Epidermal melanocyte (primary cell): ENCODE measurements around the gene TK2.

Source experiments
- DNase-seq: peaks from one replicate; pipeline ENCODE4 v3.0.0; 2011; ENCODE audit warnings: low spot score; ENCODE audit not compliant: insufficient read length

The TK2 gene

DNA sequence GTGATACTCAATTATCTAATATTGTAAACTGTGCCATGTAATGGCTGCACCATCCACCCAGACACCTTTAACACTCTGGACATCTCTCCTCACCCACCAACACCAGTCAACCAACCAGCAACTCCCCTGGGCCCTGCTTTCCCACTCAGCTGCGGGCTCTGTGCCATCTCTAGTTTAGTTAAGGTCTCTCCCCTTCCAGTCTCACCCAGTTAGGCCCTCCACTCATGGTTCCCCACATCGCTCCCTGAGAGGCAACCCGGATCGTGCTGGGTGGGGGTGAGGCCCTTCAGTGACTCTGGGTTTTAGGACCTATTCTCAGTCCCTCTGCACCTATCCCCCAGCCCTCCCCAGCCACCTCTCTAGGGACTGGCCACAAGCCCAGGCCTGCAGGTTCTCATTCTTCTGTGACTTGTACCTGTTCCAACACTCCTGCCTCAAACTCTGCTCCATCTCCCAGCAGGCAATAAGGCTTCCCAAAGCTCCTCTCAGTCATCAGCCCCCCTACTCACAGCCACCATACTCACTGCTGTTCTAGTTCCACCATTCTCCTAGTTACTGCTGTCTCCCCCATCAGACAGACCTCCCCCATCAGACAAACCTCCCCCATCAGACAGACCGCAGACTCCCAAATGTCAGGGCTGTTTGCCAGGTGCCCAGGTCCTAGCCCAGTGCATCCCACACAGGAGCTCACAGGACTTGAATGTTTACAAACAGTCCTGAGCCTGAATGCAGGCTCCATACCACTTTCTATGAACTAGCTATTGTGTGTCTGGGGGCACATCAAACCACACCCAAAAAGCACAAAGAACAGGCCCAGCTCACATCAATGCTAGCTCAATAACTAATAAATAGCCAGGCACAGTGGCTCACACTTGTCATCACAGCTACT lies 2.6 kb downstream of the TK2 start:
- no peak for DNase-seq

DNA sequence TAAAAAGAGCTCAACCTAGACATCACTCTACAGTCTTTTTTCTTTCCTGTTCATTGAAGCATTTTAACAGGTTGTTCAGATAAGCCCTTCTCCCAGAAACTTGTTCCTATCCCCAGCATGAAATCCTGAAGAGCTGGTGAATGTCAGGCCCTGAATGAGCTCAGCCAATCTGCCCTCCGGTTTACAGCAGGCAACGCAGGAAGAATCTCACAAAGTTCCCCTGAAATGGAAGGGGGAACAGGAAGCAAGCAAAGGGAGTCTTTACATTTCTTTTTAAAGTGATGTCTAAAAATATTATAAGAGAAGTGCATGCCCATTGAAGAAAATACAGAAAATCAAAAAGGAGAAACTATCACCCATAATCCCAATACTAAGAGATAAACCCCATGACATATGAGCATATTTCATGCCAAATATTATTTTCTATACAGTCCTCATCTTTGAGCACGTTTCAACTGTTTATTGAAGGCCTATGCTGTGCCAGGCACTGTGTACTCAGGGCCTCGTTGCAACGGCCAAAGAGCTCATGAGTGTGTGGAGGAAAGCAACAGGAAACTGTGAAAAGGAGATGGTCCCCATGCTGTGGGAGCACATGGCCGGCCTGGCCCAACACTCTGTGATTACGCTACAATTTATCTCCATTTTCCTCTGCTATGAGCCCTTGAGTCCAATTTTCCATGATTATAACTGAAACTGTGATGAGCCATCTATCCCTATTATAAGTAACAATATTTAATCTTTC lies 5.7 kb downstream of the TK2 start:
- DNase-seq, result no peak

DNA sequence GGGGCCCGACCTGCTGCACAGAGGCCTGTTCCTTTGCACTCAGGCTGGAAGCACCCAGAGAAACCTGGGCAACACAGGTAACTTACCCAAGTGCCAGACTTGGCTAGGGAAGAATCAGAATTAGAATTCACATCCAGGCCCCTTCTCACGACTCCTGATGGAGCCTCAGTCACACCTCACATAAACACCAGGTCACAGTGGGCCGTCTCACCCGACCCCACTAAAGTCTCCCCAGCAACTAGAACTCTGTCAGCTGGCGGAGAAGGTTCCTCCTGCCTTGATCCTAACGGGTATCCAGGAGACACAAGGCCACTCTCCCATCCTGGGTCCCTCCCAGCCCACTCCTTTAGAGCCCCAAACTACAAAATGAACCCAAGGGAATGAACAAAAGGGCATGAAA lies 6.4 kb downstream of the TK2 start:
- DNase-seq, result no peak

DNA sequence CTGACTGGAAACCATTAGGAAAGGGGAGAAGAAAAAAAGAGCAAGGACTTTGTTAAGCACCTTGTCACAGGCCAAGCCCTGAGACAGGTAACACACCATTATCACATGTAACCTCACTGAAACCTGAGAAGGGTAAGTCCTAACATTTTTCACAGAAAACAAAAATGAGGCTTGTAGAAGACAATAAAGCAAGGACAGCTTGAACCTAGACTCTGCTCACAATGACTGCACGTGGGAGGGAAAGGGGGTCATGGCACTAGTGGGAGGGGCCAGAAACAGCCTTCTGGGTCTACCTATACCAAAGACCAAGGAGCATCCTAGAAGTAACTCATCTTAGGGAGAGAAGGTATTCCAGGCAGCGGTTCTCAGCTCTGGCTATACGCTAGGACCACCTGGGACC lies 7.5 kb downstream of the TK2 start:
- DNase-seq, result no peak

DNA sequence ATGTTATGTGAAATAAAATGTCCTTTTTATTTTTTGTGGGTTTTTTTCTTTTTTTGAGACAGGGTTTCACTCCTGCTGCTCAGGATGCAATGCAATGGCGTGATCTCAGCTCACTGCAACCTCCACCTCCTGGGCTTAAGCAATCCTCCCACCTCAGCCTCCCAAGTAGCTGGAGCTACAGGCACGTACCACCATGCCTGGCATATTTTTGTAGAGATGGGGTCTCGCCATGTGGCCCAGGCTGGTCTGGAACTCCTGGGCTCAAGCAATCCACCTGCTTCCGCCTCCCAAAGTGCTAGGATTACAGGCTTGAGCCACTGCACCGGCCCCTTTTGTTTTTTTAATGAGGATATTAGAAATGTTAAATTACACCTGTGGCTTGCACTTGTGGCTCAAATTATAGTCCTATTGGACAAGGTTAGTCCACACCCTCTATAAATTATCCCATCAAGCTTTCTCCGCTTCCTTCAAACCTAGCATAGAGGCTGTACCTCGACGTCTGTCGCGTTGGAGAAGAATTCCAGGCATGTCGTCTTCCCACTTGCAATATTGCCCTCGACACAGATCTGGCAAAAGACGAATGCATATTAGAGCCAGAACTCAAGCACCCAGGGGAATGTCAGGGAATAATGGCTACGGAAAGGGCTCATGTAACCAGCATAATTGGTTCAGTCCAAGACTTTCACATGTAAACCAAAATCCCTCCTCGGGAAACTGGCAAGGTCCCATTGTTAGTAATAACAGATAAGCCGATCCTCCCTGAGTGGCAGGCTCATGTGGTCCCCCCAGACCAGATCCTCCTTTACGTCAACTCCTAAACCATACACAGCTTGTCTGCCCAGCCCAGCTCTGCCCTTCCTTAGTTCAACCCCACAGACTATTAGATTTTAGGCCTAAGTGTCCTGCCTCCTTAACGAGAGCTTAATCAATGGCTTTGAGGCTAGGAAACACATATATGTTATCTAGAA lies 8.2 kb downstream of the TK2 start:
- no peak for DNase-seq

DNA sequence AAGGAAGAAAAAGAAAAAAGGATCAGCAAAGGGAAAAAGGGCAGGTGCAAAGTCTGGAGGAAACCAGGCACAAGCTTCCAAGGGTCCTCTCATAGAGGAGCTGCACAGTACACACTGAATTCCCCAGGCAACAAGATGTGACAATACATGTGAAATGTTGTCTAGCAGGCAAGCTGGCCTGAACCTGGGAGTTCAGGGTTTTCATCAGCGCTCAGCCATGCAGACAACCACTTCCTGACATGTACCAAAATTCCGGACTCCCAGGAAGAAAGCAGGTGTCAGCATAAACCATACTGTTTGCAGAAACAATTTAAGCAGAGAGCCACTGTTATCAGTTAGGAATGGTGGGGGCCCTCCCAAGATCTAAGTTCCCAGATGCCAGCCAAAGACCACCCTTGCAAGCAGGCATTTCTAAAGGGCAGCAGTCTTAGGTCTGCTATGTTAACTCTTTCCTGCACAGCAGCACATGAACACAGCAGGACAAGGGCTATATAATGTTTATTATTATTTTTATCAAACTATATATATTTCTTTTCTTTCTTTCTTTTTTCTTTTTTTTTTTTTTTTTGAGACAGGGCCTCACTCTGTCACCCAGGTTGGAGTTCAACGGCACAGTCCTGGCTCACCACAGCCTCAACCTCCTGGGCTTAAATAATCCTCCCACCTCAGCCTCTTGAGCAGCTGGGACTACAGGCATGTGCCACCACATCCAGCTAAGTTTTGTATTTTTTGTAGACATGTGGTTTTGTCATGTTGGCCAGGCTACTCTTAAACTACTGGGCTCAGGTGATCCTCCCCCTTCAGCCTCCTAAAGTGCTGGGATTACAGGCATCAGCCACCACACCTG lies 10.1 kb downstream of the TK2 start:
- DNase-seq, result no peak

DNA sequence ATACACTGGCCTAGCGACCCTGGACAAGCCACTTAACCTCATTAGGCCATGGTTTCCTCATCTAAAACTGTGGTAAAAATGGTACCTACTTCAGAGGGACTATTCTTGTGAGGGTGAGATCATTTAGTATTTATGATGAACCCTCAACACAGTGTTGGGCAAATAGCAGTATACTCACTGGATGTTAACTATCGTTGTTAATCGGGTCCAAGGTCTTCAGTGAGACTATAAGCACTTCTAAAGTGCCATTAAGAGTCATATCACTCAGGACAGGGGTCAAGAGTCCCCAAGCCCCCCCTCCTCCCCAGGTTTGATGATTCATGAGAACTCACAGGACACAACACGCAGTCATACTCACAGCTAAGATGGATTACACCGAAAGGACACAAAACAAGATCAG lies 11.0 kb downstream of the TK2 start:
- DNase-seq, result no peak

DNA sequence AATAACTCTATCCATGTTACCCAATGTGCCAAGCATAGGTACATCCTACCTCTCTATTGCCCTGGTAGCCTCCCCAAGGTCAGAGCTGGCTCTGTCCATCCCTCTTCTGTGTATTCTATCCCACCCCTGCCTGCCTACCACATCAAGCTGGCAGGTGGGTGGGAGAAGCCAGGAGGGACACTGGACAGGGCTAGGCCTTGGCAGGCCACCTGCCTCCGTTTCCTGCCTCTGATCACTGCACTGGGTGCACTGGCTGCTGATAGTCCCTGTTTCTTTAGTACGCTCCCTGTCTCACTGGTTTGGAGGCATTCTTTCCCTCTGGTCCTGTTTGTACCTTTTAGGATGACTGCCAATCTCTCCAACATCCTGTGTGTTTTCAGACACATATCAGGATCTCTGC lies 12.7 kb downstream of the TK2 start:
- no peak for DNase-seq

DNA sequence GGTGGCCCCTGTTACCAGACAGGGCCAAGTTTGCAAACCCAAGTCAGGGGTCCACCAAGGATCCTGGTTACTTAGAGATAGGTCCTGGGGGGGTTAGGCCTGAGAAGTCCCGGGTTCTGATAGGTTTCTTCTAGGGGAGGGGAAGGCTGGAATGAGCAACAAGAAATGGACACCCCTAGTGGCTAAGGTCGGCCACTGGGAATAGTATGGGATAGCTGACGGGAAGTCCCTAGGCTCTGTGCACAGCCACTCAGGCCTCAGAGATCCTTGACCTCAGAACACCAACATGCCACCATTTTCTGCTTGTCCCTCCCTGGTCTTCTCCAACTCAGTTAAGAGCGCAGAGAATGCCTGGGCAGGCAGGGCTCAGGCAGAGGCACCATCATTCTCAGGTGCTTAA lies 13.4 kb downstream of the TK2 start:
- DNase-seq, result no peak

DNA sequence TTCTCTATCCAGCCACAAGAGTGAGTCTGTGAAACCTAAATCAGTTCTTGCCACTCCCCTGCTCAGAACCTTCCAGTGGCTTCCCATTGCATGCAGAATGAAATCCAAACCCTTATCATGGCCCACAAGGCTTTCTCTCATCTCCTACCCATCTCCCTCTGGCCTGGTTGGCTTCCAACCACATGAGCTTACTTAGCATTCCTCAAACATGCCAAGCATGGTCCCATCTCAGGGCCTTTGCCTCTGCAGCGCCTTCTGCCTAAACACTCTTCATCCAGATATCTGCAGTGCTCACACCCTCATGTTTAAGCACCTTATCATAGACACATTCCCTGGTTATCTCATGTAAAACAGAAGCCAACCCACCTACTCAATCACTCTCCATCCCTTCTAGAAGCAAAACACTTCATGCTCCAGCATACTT lies 15.5 kb downstream of the TK2 start:
- no peak for DNase-seq

DNA sequence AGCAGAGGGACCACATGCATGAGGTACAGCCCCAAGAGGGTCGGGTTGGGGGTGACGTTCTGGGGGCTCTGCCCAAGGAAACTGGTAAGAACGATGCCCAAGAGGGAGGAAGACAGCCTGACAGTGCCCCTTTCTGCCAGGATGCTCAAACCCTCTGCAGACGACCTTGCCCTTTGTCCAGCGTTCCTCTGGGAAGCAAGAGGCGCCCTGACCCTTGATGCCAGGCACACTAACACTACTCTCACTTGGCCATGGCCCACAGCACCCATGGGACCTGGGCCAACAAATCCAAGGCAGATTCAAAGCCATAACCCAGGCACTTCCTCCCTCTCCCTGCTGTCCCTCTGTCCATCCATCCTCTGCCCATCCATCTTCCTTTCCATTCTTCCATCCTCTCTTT lies 20.4 kb downstream of the TK2 start:
- no peak for DNase-seq

DNA sequence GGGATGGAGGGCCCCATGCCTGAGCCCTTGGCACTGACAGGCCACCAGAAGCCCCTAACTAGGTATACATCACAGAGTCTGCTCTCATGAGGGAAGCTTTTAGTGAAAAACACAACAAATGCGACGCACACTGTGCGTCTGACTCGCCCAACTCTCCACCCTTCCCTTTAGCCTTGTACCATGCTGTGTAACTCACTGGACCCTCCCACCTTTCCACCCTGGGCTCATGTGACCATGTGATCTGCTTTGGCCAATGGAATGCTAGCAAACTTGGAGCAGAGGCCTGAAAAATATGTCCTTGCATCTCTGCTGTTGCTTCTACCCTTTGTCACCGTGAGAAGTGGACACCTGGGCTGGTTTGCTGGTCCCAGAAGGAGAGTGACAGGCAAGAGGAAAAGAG lies 21.6 kb downstream of the TK2 start:
- DNase-seq, result no peak

DNA sequence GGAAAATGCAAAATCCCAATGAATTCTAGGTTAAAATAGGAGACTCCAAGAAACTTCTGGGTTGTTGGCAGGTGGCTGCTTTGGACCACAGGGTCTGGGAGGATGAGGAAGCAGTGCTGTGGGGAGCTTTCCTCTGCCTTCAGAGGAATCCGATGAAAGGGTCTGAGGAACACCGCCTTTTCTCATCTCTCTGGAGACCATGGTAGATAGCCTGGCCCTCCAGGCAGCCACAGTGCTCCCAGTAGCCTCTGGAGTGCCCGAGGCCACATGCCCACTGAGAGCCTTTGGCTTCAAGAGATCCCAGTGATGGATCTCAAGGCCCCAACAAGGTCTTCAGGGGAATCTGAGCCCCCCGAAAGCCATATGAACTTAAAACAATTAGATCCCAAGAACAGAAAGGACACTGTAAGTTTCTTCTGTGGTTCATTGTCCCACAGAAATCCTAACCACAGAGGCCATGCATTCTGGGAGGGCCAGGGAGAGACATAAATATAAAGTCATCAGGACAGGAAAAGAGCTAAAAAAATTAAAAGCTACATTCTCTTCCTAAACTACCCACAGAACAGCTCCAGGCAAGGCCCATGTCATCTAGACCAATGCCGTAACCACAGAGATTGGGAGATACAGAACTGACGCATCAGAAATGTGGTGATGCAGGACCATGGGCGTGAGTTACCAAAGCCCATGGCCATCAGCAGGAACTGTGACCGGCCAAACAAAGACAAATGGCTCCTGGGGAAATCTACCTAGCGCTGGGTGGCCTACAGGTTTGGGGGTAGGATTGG lies 24.3 kb downstream of the TK2 start:
- DNase-seq, result no peak

DNA sequence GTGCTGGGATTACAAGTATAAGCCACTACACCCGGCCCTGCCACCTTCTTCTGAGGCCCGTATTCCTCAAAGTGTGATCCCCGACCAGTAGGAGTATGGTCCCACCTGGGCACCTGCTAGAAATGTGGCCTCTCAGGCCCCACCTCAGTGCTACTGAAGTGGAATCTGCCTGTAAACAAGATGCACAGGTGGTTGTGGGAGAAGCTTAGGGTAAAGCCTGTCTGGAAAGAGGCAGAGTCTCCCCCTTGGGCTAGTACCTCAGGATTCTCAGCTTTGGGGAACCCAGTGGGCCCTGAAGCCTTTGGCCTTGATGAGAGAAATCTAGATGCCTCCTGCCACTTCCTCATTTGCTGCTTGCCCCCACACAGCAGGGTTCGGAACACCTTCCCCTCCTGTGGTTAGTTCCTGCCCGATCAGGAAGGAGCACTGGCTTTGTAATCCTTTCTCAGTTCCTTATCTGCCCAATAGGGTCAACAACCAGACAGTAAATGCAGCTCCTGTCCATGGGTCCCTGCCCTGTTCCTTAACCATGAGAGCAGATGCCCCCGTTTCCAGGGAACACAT lies 25.2 kb downstream of the TK2 start:
- DNase-seq, result no peak

DNA sequence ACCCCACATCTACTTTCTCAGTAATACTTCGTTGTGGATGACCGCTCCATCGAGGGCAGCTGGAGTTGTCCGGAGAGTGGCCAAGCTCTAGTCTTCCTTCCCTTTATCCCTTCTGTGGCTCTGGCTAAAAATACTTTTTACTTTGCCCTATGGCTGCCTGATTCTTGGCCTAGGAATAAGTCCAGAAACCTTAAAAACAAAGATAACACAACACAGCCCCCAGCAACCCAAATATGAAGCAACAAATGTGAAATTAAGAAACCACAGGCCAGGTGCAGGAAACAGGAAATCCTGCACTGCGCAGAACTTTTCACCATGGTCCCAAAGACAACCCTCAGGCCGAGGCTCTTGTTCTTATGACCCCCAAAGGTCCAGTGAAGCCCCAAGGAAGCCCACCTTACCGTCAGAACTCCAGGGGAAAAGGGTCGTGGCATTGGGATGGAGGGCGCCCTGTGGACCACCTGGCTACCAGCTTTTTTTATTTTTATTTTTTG lies 26.0 kb downstream of the TK2 start:
- DNase-seq, result no peak

DNA sequence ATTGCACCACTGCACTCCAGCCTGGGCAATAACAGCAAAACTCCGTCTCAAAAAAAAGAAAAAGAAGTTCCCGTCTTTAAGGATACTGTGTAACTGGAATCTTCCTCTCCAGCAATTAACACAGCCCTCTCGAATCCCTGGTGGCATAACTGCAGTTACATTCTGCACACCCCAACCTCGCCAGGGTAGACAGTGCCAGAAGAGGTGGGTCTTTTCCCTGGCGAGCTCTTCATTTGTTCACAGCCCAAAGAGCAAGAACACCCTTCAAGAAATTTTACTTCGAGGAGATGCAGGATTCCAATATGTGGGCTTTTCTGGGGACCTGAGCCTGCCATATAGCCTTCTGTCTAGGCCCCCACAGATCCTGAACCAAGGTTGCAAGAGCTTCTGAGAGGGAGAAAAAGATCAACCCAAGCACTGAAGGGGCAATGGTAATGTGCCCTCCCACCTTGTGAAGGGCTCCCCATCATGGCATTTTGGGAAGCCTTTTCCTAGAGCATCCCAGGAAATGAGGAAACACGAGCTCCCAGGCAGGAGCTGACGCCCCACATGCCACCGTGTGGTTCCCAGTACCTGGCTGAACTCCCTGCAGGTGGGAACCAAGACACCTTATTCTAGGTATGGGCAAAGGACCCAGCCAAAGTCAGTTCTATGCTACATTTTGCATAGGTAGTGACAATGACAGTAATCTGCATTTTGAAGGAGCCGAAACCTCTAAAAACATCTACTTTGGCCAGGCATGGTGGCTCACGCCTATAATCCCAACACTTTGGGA lies 26.9 kb downstream of the TK2 start:
- DNase-seq, result no peak

DNA sequence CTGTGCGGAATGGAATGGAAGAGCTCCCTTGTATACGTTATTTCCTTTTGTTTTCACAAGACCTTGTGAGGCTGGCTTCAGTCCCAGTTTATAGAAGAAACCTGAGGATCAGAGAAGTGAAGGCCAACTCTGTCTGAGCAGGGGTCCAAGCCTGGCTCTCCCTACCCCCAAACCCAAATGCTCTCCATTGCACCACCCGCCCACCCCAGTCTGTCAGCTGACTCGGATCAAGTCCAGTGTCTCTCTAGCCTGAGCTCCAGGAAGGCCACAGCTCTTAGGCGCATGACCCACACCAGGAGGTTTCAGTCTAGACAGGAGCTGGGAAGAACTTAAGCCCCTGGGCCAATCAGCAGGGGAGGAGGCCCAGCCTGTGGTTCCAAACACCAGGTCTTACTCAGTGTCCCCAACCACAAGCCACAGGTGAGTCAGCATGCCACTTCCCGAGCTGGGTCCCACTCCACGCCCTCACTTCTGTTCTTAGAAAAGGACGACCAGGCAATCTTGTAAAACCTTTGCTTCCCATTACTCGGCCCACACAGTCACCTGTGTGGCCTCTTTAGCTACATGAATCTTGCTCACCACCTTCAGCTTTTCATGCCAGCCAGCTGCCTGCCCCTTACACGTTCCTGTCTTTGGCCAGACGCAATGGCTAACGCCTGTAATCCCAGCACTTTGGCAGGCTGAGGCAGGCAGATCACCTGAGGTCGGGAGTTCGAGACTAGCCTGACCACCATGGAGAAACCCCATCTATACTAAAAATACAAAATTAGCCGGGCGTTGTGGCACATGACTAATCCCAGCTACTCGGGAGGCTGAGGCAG lies 27.8 kb downstream of the TK2 start:
- DNase-seq, result no peak

DNA sequence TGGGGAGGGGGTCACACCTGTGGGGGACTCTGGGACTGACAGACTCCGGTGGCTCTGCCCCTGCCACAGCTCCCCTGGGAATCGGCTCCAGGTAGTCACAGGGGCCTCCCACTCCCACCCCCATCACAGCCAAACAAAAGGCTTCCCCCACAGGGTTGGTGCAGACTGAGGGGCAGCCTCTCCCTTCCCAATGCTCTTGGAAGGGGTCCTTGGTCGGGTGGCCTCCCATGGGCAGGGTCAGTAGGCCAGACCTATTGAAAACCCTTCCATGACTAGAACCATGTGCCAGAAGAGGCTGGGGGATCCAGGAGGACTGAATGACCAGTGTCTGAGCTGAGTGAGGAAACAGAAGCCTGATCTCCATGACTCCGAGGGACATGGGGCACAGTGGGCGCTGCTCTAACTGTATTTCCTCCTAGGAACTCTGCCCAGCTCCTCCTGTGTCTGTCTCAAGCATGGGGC lies 28.6 kb downstream of the TK2 start:
- DNase-seq, result no peak
